HEK293 (cell line): ENCODE measurements around the gene RABGEF1.
"Not testable (repeated sequence)": the region's sequence is repeated elsewhere in the genome, so short reads cannot be mapped to it uniquely, and the experiment has no call there.

ENCODE experiments used
- CTCF ChIA-PET: fragments of 350-600 bp; formaldehyde crosslinking; extraction: SDS; loops from one replicate; lab custom pipeline; 2021; ENCODE audit warnings: antibody characterized with exemption; lab: Yijun Ruan, JAX
- POLR2A ChIA-PET: fragments of 300-600 bp; formaldehyde crosslinking; extraction: SDS; loops from one replicate; lab custom pipeline; 2020; ENCODE audit warnings: antibody characterized with exemption, inconsistent platforms; lab: Yijun Ruan, JAX
- H3K27ac ChIP-seq: fragments of 200-500 bp; sonication (Bioruptor generic); 2 replicates; pipeline ENCODE4 v1.5.1; 2014; ENCODE audit warnings: low read depth, low read length, control low read depth, inconsistent platforms; ENCODE audit errors: extremely low read depth
- H3K36me3 ChIP-seq, 2 experiments: fragments of 200-500 bp in 1 of 2; sonication (Bioruptor generic) in 1 of 2; 1 replicate in 1 of 2; 2 replicates in 1 of 2; pipeline ENCODE4 v1.5.1; 2014 to 2017; ENCODE audit warnings: inconsistent platforms in 2 of 2, low read length in 2 of 2; ENCODE audit not compliant: control insufficient read depth in 2 of 2, insufficient read depth in 1 of 2
- H3K4me1 ChIP-seq: fragments of 200-500 bp; sonication (Bioruptor generic); 2 replicates; pipeline ENCODE4 v1.5.1; 2014; ENCODE audit warnings: mild to moderate bottlenecking, low read length, inconsistent platforms; ENCODE audit not compliant: control insufficient read depth, insufficient read depth
- H3K4me3 ChIP-seq: 2 replicates; pipeline ENCODE4 v1.5.1; 2011; ENCODE audit warnings: low read depth, mild to moderate bottlenecking, control low read depth, low read length, moderate library complexity
- H3K9me3 ChIP-seq: fragments of 200-500 bp; sonication (Bioruptor generic); 2 replicates; pipeline ENCODE4 v1.5.1; 2014; ENCODE audit warnings: low read depth, low read length, inconsistent platforms; ENCODE audit not compliant: control insufficient read depth, insufficient read depth
- BCL11A ChIP-seq: fragments of 450-650 bp; formaldehyde crosslinking; IDR thresholded peaks from 2 replicates; pipeline ENCODE4 v1.5.1; 2016; ENCODE audit warnings: low read depth, missing biosample characterization, missing genetic modification characterization
- GLIS2 ChIP-seq: fragments of 450-650 bp; formaldehyde crosslinking; IDR thresholded peaks from 2 replicates; pipeline ENCODE4 v1.5.1; 2016; ENCODE audit warnings: missing biosample characterization, missing genetic modification characterization
- ZBTB17 ChIP-seq: fragments of 450-650 bp; formaldehyde crosslinking; IDR thresholded peaks from 2 replicates; pipeline ENCODE4 v1.5.1; 2016; ENCODE audit warnings: missing biosample characterization, missing genetic modification characterization
- ZBTB26 ChIP-seq: fragments of 450-650 bp; formaldehyde crosslinking; optimal IDR thresholded peaks from 2 replicates; pipeline ENCODE3; 2016; ENCODE audit warnings: missing biosample characterization, mild to moderate bottlenecking, missing genetic modification characterization
- ZFP69B ChIP-seq: fragments of 450-650 bp; formaldehyde crosslinking; IDR thresholded peaks from 2 replicates; pipeline ENCODE4 v1.5.1; 2016; ENCODE audit warnings: missing biosample characterization, missing genetic modification characterization
- ZNF112 ChIP-seq: fragments of 450-650 bp; formaldehyde crosslinking; IDR thresholded peaks from 2 replicates; pipeline ENCODE4 v1.5.0; 2017; ENCODE audit warnings: missing biosample characterization, missing genetic modification characterization
- ZNF121 ChIP-seq: fragments of 450-650 bp; formaldehyde crosslinking; IDR thresholded peaks from 2 replicates; pipeline ENCODE4 v1.5.1; 2016; ENCODE audit warnings: missing biosample characterization, missing genetic modification characterization
- ZNF148 ChIP-seq: fragments of 450-650 bp; formaldehyde crosslinking; IDR thresholded peaks from 2 replicates; pipeline ENCODE4 v1.5.0; 2017; ENCODE audit warnings: missing biosample characterization, missing genetic modification characterization, borderline replicate concordance
- ZNF18 ChIP-seq: fragments of 450-650 bp; formaldehyde crosslinking; IDR thresholded peaks from 2 replicates; pipeline ENCODE4 v1.5.1; 2016; ENCODE audit warnings: missing biosample characterization, missing genetic modification characterization
- ZNF2 ChIP-seq: fragments of 450-650 bp; formaldehyde crosslinking; IDR thresholded peaks from 2 replicates; pipeline ENCODE4 v1.5.1; 2016; ENCODE audit warnings: missing biosample characterization, missing genetic modification characterization
- ZNF521 ChIP-seq: fragments of 450-650 bp; formaldehyde crosslinking; IDR thresholded peaks from 2 replicates; pipeline ENCODE4 v1.5.1; 2017; ENCODE audit warnings: missing biosample characterization, mild to moderate bottlenecking, missing genetic modification characterization
- ZSCAN5A ChIP-seq: fragments of 450-650 bp; formaldehyde crosslinking; IDR thresholded peaks from 2 replicates; pipeline ENCODE4 v1.5.1; 2016; ENCODE audit warnings: missing biosample characterization, missing genetic modification characterization
- TF ChIP-seq, protein P1 (sequence below): sonication (generic); formaldehyde crosslinking; IDR thresholded peaks from 2 replicates; pipeline ENCODE4 v1.8.1; 2022; ENCODE audit warnings: mild to moderate bottlenecking, moderate library complexity, missing genetic modification reagents
- TF ChIP-seq, protein P2 (sequence below): fragments of 450-650 bp; IDR thresholded peaks from 2 replicates; pipeline ENCODE4 v1.5.1; 2018; ENCODE audit warnings: missing biosample characterization, missing genetic modification characterization

Gene RABGEF1

GRCh38 chr7:66755059-66755458 lies 14.5 kb downstream of the RABGEF1 start:
- peak; percentile 95 for TF ChIP-seq ZNF18 (tag by site-specific recombination)
- peak; percentile 73 for TF ChIP-seq ZNF121
- ChIA-PET POLR2A (interaction anchor here (1.5 kb wide), 1 partner anchor 15 kb away, joined by 5 read pairs; the partner anchor contains the start of gene RABGEF1), CTCF (interaction anchor here (0.6 kb wide), 1 partner anchor 12 kb away, joined by 6 read pairs; no protein-coding TSS in a partner anchor)

DNA sequence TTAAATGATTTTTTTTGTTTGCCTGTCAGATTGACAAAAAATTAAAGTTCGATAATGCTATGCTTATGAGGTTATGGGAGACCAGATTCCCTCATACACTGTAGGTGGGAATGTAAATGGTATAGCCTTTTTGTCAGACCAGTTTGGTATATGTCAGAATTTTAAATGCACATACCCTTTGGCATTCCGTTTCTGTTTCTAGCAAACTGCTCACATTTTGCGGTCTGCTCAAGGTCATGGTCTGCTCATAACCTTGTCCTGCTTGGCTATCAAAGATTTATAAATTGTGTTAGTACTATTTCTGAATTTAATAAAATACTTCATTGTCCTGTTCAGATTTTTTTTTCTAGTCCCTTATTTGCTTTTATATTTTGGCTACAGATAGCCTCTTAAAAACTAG lies 15.7 kb downstream of the RABGEF1 start:
- H3K27ac ChIP-seq, CTCF ChIA-PET, H3K4me3 ChIP-seq, H3K36me3 ChIP-seq, POLR2A ChIA-PET, H3K4me1 ChIP-seq, H3K9me3 ChIP-seq: not testable (repeated sequence)

More at GRCh38 chr7:66755059-66755458, 14.5 kb downstream of the RABGEF1 start:
- not testable (repeated sequence) for H3K27ac ChIP-seq, H3K36me3 ChIP-seq, H3K4me3 ChIP-seq, H3K4me1 ChIP-seq, H3K9me3 ChIP-seq

DNA sequence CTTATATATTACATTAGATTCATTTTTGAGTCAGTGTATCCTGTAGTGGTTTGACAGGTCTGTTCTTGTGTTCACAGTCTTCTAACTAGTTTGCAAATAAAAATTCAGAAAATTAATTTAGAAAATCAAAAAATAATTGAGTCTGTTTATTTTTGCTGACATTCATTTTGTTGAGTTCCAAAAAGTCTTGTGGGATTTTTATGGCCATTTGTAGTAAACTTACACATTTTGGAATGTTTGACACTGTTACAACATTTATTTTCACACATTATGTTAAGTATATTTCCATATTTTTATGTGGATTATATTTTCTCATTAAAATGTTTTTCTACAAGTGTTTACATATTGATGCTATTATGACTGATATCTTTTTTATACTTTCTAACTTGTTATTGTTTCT lies 16.4 kb downstream of the RABGEF1 start:
- Histone ChIP-seq H3K27ac (no peak overlapping the region), H3K9me3 (no peaks in the 10 kb centered on the region), H3K36me3 (no peaks in the 10 kb centered on the region), H3K4me3 (no peak overlapping the region), H3K4me1 (no peaks in the 10 kb centered on the region)
- TF ChIP-seq ZFP69B (tag by site-specific recombination), result no peak
- TF ChIP-seq BCL11A, result no peak
- TF ChIP-seq, protein P1, sequence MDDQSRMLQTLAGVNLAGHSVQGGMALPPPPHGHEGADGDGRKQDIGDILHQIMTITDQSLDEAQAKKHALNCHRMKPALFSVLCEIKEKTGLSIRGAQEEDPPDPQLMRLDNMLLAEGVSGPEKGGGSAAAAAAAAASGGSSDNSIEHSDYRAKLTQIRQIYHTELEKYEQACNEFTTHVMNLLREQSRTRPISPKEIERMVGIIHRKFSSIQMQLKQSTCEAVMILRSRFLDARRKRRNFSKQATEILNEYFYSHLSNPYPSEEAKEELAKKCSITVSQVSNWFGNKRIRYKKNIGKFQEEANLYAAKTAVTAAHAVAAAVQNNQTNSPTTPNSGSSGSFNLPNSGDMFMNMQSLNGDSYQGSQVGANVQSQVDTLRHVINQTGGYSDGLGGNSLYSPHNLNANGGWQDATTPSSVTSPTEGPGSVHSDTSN, result no peak
- TF ChIP-seq ZNF521 (tag by site-specific recombination), result no peak
- TF ChIP-seq GLIS2 (tag by site-specific recombination), result no peak
- no peak for TF ChIP-seq ZSCAN5A (tag by site-specific recombination)
- TF ChIP-seq ZNF2 (tag by site-specific recombination), result no peak
- TF ChIP-seq ZNF112 (tag by site-specific recombination), result no peak
- TF ChIP-seq ZNF148, result no peak
- TF ChIP-seq ZBTB17 (tag by site-specific recombination), result no peak
- no peak for TF ChIP-seq ZBTB26 (tag by site-specific recombination)
- TF ChIP-seq, protein P2, sequence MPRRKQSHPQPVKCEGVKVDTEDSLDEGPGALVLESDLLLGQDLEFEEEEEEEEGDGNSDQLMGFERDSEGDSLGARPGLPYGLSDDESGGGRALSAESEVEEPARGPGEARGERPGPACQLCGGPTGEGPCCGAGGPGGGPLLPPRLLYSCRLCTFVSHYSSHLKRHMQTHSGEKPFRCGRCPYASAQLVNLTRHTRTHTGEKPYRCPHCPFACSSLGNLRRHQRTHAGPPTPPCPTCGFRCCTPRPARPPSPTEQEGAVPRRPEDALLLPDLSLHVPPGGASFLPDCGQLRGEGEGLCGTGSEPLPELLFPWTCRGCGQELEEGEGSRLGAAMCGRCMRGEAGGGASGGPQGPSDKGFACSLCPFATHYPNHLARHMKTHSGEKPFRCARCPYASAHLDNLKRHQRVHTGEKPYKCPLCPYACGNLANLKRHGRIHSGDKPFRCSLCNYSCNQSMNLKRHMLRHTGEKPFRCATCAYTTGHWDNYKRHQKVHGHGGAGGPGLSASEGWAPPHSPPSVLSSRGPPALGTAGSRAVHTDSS (tag by site-specific recombination), result no peak
- ChIA-PET CTCF (interaction anchor here (0.6 to 0.7 kb wide), 2 partner anchors 14 to 23 kb away, joined by 3 read pairs; no protein-coding TSS in a partner anchor), POLR2A (no interaction called here)
